Panc1 (cell line): ENCODE measurements around the gene FAM83E. TPM values are rescaled to one million over a fixed set of nuclear protein-coding genes. Genes with fewer than 3 reads are reported as not detected.

Experiments
- ATAC-seq: fragments of 200-7000 bp; cut with Tn5 transposase; 2 replicates; pipeline ENCODE4 v1.9.1; 2020; ENCODE audit warnings: mild to moderate bottlenecking, moderate library complexity
- BruUV-seq: library from RNA; stranded (reverse); fragments of 400-500 nt; replicated peaks from 2 replicates; lab custom pipeline; 2021; lab: Mats Ljungman, UMichigan
- CTCF ChIA-PET: fragments of 300-600 bp; sonication (Branson Sonifier 250); formaldehyde crosslinking; loops from one replicate; lab custom pipeline; 2022; ENCODE audit warnings: antibody characterized with exemption; lab: Charles Lee
- POLR2A ChIA-PET: fragments of 300-600 bp; sonication (Branson Sonifier 250); formaldehyde crosslinking; loops from one replicate; lab custom pipeline; 2022; ENCODE audit warnings: antibody characterized with exemption; lab: Charles Lee
- DNase-seq: peaks from one replicate; pipeline ENCODE4 v3.0.0-alpha.2; 2010; ENCODE audit warnings: low read depth, low spot score
- H3K27ac ChIP-seq: 2 replicates; pipeline ENCODE4 v1.5.1; 2011; ENCODE audit warnings: mild to moderate bottlenecking, low read length, inconsistent platforms
- H3K27me3 ChIP-seq: fragments of 200-500 bp; sonication (Bioruptor generic); 2 replicates; pipeline ENCODE4 v1.6.0; 2014; ENCODE audit warnings: low read length, inconsistent platforms; ENCODE audit not compliant: control insufficient read depth, insufficient read depth
- H3K36me3 ChIP-seq: fragments of 200-500 bp; sonication (Bioruptor generic); 2 replicates; pipeline ENCODE4 v1.5.1; 2014; ENCODE audit warnings: inconsistent platforms, mild to moderate bottlenecking, low read length, moderate library complexity; ENCODE audit not compliant: control insufficient read depth, insufficient read depth
- H3K4me1 ChIP-seq: 2 replicates; pipeline ENCODE4 v1.5.1; 2011; ENCODE audit warnings: inconsistent platforms, mild to moderate bottlenecking, low read length, moderate library complexity; ENCODE audit not compliant: control insufficient read depth, insufficient read depth
- H3K4me3 ChIP-seq, 2 experiments: 2 replicates each; pipeline ENCODE4 v1.5.1; 2011 to 2012; ENCODE audit warnings: low read depth in 2 of 2, low read length in 2 of 2, mild to moderate bottlenecking in 2 of 2, inconsistent platforms in 1 of 2, moderate library complexity in 1 of 2
- H3K9me3 ChIP-seq: fragments of 200-500 bp; sonication (Bioruptor generic); 2 replicates; pipeline ENCODE4 v1.5.1; 2014; ENCODE audit warnings: low read depth, mild to moderate bottlenecking, inconsistent platforms, low read length, moderate library complexity; ENCODE audit not compliant: control insufficient read depth, insufficient read depth
- POLR2AphosphoS5 ChIP-seq: IDR thresholded peaks from 2 replicates; pipeline ENCODE4 v1.6.1; 2012; ENCODE audit warnings: mild to moderate bottlenecking, low read depth, low read length, moderate library complexity
- SIN3A ChIP-seq: IDR thresholded peaks from 2 replicates; pipeline ENCODE4 v1.6.1; 2012; ENCODE audit warnings: low read depth, mild to moderate bottlenecking, low read length, moderate library complexity, borderline replicate concordance; ENCODE audit not compliant: insufficient read depth
- TCF7L2 ChIP-seq: IDR thresholded peaks from 2 replicates; pipeline ENCODE4 v1.6.1; 2011; ENCODE audit warnings: mild to moderate bottlenecking, low read depth, low read length, inconsistent platforms
- in situ Hi-C: cut with HindIII; loops from 2 replicates; pipeline ENCODE4 v1.10.0; 2016; ENCODE audit warnings: low sequenced_read_pairs, low pct_unique_long_range_greater_than_20kb
- intact Hi-C: fragments of 100-400 bp; cut with micrococcal nuclease; formaldehyde crosslinking; loops from one replicate; pipeline ENCODE4 v1.10.0; 2022; ENCODE audit not compliant: unreplicated experiment
- total RNA-seq: library from RNA; stranded (reverse); gene quantifications from one replicate; pipeline ENCODE4 v1.2.1, GENCODE V29; 2021; ENCODE audit not compliant: unreplicated experiment
- TF ChIP-seq, protein P1 (sequence below): fragments of 450-650 bp; IDR thresholded peaks from 2 replicates; pipeline ENCODE4 v1.5.1; 2017; ENCODE audit warnings: mild to moderate bottlenecking
- TF ChIP-seq, protein P2 (sequence below), 2 experiments: IDR thresholded peaks; 2 replicates each; pipeline ENCODE4 v1.6.1; 2011 to 2012; ENCODE audit warnings: low read depth in 2 of 2, control low read depth in 1 of 2, low read length in 1 of 2, mild to moderate bottlenecking in 1 of 2, moderate library complexity in 1 of 2; ENCODE audit not compliant: insufficient read depth in 1 of 2

FAM83E gene
- total RNA-seq, 1 experiment from 2014 or later, result 1.0 TPM

DNA sequence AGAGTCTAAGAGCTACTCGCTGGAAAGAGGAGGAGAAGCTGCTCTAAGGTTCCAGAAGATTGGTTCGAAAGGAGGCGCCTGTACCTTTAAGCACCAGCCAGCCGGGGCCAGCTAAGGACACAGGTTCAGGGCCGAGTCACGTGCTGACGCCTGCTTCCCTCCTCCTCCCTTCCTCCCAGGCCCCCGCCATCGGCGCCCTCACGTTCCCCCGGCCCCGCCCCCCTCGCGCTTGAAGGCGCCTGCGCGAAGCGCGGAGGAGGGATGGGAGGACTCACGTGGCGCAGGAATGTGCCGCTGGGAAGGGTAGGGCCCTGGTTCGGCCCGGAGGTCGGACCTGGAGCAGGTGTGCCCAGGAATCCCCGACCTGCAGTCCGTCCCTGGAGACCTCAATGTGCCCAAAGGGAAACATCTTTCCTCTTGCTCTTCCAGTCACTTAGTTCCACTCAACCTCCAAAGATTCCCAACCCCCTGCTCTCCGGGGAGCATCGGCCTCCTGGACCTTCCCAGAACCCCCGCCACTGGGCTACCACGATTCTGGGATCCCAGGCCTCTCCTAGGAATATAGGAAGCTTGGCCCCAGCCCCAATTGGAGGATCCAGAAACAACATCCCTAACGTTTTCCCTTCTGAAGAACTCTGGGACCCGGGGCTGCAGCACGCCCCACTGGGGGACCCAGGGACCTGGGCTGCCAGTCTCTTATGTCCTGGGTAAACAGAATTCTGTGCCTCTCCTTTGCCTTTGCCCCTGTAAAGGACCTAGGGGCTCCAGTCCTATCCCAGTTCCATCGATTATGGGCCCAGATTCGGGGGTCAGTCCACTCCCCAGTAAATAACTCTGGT lies 19.8 kb upstream of the FAM83E start:
- peaks cover 28% of the 10 kb centered on the region for H3K4me1 ChIP-seq
- ChIA-PET CTCF (no interaction called here), POLR2A (no interaction called here)
- H3K9me3 ChIP-seq, result no peaks in the 10 kb centered on the region
- H3K27ac ChIP-seq, result peak overlapping the region; percentile 96
- in situ Hi-C loops, result no loop called here
- intact Hi-C loops, result no loop called here
- BruUV-seq, result no TSS peak
- ATAC-seq (peak; percentile 53), DNase-seq (no peak)
- H3K27me3 ChIP-seq, result no peaks in the 10 kb centered on the region
- TF ChIP-seq POLR2AphosphoS5 (peak; percentile 64), SIN3A (no peak)
- peak overlapping the region; percentile 22 to 52 for H3K4me3 ChIP-seq
- no peaks in the 10 kb centered on the region; the same call in 1 of the 2 replicates for H3K36me3 ChIP-seq

DNA sequence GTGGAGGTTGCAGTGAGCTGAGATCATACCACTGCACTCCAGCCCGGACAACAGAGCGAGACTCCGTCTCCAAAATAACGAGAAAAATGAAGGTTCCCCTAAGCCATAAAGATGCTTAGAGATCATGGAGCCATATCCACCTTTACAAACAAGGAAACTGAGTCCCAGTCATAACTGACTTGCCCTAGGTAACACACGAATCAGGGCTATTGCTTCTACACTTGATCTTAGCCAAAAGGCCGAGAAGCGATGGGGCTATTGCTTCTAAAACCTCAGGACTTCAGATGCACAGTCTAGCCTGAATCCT lies 19.1 kb upstream of the FAM83E start:
- intact Hi-C loops (no loop called here), in situ Hi-C loops (no loop called here)
- POLR2A ChIA-PET, result no interaction called here
- no peaks in the 10 kb centered on the region; the same call in 1 of the 2 replicates for H3K36me3 ChIP-seq
- ATAC-seq (no peak), DNase-seq (no peak)
- CTCF ChIA-PET, result no interaction called here
- H3K9me3 ChIP-seq, result no peaks in the 10 kb centered on the region
- no peaks in the 10 kb centered on the region for H3K27me3 ChIP-seq
- H3K27ac ChIP-seq, result peak overlapping the region; percentile 96
- H3K4me3 ChIP-seq, result peak overlapping the region; percentile 10 to 52
- BruUV-seq, result no TSS peak
- TF ChIP-seq POLR2AphosphoS5 (no peak), TCF7L2 (no peak), SIN3A (no peak)
- TF ChIP-seq, protein P1, sequence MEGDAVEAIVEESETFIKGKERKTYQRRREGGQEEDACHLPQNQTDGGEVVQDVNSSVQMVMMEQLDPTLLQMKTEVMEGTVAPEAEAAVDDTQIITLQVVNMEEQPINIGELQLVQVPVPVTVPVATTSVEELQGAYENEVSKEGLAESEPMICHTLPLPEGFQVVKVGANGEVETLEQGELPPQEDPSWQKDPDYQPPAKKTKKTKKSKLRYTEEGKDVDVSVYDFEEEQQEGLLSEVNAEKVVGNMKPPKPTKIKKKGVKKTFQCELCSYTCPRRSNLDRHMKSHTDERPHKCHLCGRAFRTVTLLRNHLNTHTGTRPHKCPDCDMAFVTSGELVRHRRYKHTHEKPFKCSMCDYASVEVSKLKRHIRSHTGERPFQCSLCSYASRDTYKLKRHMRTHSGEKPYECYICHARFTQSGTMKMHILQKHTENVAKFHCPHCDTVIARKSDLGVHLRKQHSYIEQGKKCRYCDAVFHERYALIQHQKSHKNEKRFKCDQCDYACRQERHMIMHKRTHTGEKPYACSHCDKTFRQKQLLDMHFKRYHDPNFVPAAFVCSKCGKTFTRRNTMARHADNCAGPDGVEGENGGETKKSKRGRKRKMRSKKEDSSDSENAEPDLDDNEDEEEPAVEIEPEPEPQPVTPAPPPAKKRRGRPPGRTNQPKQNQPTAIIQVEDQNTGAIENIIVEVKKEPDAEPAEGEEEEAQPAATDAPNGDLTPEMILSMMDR, result no peak
- TF ChIP-seq, protein P2, sequence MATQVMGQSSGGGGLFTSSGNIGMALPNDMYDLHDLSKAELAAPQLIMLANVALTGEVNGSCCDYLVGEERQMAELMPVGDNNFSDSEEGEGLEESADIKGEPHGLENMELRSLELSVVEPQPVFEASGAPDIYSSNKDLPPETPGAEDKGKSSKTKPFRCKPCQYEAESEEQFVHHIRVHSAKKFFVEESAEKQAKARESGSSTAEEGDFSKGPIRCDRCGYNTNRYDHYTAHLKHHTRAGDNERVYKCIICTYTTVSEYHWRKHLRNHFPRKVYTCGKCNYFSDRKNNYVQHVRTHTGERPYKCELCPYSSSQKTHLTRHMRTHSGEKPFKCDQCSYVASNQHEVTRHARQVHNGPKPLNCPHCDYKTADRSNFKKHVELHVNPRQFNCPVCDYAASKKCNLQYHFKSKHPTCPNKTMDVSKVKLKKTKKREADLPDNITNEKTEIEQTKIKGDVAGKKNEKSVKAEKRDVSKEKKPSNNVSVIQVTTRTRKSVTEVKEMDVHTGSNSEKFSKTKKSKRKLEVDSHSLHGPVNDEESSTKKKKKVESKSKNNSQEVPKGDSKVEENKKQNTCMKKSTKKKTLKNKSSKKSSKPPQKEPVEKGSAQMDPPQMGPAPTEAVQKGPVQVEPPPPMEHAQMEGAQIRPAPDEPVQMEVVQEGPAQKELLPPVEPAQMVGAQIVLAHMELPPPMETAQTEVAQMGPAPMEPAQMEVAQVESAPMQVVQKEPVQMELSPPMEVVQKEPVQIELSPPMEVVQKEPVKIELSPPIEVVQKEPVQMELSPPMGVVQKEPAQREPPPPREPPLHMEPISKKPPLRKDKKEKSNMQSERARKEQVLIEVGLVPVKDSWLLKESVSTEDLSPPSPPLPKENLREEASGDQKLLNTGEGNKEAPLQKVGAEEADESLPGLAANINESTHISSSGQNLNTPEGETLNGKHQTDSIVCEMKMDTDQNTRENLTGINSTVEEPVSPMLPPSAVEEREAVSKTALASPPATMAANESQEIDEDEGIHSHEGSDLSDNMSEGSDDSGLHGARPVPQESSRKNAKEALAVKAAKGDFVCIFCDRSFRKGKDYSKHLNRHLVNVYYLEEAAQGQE (IDR thresholded peaks at IDR 0.05; ENCODE audit: insufficient read depth in 1 of 2, low read depth in 2 of 2, low read length in 1 of 2), result no peak
- H3K4me1 ChIP-seq, result peaks cover 28% of the 10 kb centered on the region
